ENCODE data around the gene EDARADD.

DNA sequence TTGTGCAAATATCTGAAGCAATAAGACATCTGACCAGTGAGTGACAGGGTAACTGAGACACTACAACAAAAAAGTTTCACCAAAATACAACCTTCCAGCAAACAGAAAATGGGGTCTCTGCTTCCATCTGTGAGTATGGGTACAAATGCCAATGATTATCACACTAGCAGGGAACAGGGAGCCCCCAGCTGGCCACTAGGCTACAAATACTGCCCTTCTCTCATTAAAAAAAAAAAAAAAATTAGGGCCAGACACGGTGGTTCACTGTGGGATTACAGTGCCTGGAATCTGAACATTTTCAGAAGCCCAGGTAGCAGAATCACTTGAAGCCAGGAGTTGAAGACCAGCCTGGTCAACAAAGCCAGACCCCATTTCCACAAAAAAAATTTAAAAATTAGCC, 48.4 kb upstream of the EDARADD start:
- TF ChIP-seq EZH2 (IDR thresholded peaks at IDR 0.05; ENCODE audit: insufficient read depth, poor library complexity, severe bottlenecking) (no peak), EZH2phosphoT487 (IDR thresholded peaks at IDR 0.05; ENCODE audit: insufficient read depth, low read depth) (no peak)

Measured in GM23248 (cell line).